NOMO-1 treated with DMSO at 0.1 percent for 48 hours (cell line): ENCODE results near the gene MAP1LC3B.

ENCODE experiments used
- DNase-seq: peaks from one replicate; lab custom pipeline; 2025; ENCODE audit not compliant: unreplicated experiment; lab: John Stamatoyannopoulos, UW

MAP1LC3B gene

GRCh38 chr16:87451563-87452210, 59.6 kb downstream of the MAP1LC3B start:
- DNase-seq, result no peak

- DNase-seq, result no peak
Observed at GRCh38 chr16:87453326-87453725, 61.2 kb downstream of the MAP1LC3B start.
